Activated CD8-positive, alpha-beta memory T cell treated with anti-CD3 and anti-CD28 coated beads for 1 hour (primary cell): ENCODE results near the gene SRGAP1.
"Not testable (repeated sequence)": the region's sequence is repeated elsewhere in the genome, so short reads cannot be mapped to it uniquely, and the experiment has no call there.

Experiments
- DNase-seq, 2 donors: peaks; one replicate each; pipeline ENCODE4 v3.0.0-alpha.2; 2020; ENCODE audit warnings: low read depth in 1 of 2; ENCODE audit errors: extremely low read depth in 1 of 2

Gene SRGAP1

DNA sequence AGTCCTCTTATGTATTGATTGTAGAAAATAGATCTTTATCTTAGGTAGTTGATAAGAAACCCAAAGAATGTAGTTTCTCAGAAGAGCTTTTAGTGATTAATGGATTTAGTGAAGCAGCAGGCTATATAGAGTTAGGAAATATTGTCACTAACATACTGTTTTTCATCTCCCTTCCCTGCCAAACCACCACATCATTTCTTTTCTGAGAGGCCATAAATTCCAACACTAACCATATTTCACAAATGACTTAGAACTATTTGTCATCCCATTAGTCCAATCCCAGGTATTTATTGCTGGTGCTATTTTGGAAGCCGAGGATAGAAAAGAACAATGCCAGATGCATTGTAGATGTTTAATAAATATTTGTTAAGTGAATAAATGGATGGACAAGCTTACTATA, 191.9 kb downstream of the SRGAP1 start:
- DNase-seq, result no peak

DNA sequence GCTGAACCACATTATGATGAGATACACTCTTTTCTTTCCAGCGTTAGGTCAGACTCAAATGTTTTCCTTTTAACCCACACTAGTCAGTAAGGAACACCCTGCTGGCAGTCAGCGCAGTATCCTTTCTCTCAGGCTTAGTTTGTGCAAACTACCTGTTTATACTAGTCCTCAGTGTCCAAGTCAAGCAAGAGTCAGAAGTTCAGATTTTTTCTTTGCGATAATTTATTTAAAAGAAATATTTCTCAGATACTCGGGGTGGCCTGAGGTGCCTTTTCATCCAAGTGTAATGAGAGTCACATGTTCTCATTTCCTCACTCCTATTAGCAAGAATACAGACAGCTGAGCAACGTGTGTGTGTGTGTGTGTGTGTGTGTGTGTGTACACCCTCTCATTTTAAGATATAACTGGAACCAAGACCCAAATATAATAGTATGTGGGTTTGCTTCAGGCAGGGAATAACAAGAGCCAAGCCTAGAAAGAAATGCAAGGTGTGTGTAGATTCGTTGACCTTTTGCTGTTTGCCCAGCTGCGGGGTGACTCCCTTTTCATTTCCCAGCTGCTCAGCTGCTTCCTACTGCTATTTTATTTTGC, 194.9 kb downstream of the SRGAP1 start:
- DNase-seq, result no peak

DNA sequence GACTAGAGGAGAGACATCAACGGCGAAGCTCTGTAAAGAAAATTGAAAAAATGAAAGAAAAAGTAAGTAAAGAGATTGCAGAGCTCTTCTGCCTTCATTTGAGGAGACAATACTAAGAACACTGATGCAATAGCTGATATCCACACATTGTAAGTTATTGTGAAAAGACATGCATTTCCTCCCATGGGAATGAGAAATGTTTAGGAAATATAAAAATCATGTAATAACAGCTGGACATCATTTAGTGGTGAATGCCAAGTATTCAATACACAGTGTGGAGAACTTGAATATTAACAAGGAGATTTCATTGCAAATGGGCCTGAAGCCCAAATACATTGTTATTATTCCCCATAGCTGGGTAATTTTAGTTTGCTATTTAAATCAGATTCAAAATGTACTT, 198.4 kb downstream of the SRGAP1 start:
- DNase-seq, result no peak

DNA sequence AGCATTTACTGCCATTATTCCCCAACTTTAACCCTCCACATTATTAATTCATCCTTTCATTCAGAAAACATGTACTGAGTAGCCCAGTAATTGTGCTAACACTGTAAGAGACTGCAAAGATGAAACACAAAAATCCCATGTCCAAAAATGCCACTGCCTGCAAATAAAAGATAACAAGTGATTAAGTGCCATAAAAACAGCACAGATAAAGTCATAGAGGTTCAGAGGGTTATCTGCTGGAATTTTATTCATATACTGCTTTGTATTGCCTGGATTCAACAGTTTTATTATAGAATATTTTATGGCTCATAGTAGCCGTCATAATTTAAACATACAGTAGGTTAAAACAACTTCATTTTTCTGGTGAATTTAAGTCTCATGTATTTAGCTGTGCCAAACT, 199.7 kb downstream of the SRGAP1 start:
- DNase-seq, result no peak

DNA sequence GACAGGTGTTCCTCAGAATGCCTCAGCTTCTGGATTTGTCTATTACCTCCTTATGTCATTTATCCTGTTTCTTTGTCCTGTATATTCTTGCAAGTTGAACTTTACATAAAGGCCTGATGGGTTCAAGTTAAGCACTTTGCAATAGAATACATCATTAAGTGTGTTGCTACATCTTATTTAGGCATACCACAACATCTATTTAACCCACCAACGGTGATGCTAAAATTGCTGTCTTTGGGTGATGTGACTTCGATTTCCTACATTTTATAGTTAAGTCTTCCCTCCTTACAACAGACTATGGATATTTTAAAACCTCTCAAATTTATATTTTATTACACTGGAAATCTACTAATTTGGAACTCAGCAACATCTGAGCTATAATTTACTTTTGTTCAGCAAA, 206.6 kb downstream of the SRGAP1 start:
- DNase-seq, result no peak

DNA sequence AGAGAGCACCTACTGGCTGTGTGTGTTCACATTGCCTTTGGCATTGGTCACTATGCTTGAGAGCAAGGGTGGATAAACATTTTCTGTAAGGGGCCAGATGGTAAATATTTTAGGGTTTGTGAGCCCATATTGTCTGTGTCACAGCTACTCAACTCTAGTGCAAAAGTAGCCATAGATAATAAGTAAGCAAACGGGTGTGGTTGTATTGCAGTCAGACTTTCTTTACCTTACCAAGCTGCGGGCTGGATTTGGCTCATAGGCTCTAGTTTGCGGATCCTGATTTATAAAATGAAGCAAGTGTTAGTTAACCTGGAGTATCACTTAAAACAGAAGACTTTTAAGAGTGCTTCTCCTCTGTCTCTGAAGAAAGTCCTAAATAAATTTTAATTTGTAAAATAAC, 208.6 kb downstream of the SRGAP1 start:
- DNase-seq, result no peak

DNA sequence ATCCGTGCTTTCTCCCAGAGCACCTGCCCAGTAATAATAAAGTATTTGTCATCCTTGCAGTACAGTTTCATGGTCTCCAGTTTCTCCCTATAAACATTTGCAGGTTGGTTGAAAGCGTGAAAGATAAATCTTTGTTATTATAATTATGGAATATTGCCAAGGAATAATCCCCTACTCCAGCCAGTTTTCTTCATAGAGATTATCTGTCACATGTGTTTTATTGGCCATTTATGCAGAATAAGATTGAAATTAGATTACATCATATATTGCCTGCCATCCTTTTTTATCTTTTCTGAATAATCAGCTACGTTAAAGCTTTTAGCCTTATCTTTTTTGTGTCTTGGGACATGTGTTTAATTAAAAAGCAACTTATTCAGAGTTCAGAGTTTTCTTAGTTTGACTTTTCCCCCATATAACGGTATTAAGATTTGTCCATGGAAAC, 209.6 kb downstream of the SRGAP1 start:
- DNase-seq, result no peak

DNA sequence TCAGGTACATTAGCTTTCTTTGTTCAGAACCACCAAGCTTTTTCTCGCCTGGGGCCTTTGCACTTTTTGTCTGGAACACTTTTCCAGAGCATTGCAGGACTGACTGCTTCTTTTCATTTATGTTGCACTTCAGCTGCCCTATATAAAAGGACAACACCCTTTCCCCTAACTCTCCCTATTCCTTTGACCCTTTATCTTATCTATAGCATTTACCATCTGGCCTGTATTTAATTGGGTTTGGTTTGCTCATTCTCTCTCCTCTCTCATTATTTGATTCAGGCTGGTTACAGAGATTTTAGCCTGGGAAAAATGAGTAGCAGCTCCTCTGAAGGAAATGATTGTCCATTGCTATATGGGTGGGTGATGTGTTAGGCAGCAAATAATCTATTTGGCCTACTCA, 212.2 kb downstream of the SRGAP1 start:
- no peak for DNase-seq

DNA sequence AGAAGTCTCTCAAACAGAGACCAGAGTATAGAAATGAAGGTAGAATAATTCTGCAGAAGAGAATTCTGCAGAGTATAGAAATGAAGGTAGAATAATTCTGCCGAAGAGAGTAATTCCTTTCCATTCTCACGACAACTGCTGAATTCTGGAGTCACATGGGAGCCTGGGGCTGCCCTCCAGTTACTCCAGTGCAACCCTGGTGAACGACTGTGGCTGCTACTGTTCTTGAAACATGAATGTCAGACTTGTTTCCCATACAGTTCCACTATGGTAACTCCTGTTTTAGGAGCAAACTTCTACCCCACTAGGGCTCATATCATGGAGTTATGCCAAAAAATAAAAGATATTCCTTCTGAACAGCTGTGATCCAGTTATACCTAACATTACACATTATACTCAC, 213.2 kb downstream of the SRGAP1 start:
- no peak for DNase-seq

DNA sequence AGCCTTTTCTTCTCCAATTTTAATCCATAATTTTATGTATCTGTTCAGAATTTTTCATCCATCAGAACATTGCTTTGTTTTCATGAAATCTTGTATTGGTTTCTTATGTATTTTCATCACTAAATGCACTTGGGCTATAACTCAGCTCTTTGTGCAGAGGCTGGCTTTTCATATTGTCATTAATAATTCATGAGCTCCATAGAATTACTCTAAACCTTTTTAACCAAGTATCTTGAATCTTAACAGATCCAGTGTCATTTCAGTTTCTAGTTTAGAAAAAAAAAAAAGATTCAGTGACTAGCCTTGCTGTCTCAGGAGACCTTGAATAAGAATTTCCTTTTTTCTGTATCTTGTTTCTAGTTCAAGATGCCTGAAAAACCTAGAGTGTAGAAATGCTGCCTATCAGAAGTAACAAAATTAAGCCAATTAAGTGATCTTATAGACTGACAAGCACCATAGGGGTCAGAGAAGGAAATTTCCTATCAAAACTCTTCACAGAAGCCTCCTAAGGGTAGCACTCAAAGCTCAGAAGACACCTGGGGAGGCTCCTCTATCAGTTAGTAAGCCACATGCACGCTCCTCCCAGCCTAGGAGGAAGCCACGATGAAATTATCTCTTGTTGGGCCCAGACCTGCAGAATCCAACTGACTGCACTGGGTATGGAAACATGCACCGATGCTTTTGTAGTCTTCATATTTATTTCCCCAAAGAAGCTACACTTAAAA, 214.2 kb downstream of the SRGAP1 start:
- DNase-seq, result no peak

DNA sequence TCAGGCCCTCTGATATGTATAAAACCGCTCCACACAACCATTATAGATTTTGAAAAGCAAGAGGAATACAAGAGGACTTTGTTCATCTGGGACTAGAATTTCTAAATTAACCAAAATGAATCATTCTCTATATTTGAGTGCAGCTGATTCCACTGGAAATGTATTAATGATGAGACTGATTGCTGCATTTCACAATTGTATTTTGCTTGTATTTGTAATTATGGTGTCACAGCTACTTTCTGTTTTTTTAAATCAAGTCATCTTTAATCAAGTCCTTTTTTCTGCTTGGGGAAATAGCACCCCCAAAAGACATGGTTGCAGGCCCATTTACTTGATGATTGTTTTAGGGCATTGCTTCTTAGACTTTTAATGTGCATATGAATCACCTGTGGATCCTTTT, 215.2 kb downstream of the SRGAP1 start:
- DNase-seq, result no peak

DNA sequence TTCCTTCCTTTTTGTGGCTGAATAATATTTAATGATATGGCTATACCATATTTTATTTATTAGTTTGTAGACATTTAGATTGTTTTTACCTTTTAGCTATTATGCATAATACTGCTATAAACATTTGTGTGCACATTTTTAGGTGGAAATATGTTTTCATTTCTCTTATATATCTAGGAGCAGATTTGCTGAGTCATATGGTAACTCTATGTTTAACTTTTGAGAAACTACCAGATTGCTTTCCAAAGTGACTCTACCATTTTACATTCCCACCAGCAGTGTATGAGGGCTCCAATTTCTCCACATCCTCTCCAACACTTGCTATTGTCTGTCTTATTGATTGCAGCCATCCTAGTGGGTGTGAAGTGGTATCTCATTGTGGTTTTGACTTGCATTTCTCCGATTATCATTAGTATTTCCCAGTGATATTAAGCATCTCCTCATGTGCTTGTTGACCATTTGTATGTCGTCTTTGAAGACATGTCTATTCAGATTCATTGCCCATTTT, 217.4 kb downstream of the SRGAP1 start:
- DNase-seq, result no peak

DNA sequence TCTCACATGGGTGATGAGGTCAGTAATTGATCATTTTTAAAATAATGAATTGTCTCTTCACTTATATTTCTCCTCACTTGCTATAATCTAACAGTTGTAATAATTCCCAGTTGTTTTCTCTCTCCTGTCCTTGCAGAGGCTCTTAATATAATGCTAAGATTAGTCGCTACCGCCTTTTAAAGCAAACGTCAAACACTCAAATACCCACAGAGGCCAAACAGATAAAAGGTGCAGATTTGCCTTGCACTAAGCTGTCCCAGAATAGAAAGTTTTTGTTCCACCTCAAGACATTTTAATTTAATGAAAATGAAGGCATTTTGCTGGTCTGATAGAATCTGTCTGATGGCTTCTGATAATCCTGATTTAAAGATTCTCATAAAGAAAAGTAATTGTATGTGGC, 218.6 kb downstream of the SRGAP1 start:
- DNase-seq, result no peak

DNA sequence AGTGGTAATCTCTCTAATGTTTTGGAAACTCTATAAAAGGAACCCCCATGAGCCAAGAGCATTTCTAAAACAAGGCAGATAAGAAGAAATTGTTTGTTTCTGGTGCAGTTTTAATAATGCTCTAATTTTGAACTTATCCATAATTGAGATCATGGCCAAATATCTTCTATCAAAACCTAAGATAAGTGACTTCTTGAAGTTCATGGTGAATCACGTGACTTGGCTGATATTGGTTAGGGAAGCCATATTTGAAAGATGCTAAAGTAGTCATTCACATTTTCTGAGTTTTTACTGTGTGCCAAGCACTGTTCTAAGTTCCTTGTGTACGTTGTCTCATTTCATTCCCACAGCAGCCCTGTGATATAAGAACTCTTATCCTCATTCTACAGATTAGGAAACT, 219.7 kb downstream of the SRGAP1 start:
- DNase-seq, result no peak

DNA sequence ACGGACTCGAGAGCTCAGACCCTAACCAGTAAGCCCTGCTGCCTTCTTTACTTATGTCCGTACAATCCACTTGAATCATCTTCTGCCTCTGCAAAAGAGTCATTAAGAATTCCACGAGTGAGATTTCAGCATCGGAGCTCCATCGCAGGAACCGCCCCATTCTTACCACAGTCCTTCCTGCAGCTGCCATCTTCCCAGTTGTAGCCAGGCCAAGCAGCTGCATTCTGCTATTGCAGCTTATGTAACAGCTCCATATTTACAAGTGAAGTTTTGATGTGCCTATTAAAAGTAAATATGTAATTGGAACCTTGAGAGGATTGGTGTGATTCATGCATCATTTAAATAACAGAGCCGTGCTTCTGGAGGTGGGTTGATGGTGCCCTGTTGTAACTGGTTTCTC, 220.2 kb downstream of the SRGAP1 start:
- no peak for DNase-seq

DNA sequence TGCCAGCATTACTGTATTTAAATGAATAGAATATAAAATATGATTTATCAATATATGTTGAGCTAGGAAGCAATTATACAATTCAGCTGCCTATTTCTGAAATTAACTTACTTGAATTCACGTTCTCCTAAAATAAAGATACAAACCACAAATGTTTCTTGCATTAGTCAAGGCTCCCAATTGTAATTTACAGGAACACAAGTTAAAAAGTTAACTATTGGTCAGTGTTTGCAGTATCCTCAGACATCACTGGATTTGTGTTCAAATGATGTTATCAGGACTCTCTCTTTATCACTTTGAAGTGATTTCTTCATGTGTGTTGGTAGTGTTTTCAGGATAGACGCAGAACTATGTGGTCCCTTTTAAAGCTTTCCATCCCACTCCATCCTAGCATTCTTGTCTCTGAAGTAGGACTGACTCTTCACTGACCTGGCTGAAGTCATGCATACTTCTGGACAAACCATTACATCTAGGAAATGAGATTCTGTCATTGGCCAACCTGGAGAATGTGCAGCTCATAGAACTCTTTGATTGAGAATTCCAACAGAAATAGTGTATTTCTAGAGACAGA, 221.5 kb downstream of the SRGAP1 start:
- DNase-seq, result no peak

DNA sequence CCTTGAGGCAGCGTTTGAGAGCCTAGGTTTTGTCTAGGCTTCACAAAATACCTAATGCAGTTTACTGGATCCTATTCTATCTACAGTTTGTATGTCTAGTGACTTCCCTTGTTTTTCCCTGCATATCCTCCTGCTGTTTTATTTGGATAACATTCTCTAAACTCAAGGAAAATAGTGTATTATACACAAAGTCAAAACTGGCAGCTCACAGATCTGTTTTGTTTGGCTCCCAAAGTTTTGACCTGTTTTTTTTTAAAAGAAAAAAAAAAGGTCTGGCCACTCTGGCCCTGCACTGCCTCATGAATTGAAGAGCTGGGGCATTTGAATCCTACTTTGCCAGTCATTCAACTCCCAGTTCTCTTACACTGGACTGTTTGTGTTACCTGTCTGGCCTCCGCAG, 222.3 kb downstream of the SRGAP1 start:
- no peak for DNase-seq

DNA sequence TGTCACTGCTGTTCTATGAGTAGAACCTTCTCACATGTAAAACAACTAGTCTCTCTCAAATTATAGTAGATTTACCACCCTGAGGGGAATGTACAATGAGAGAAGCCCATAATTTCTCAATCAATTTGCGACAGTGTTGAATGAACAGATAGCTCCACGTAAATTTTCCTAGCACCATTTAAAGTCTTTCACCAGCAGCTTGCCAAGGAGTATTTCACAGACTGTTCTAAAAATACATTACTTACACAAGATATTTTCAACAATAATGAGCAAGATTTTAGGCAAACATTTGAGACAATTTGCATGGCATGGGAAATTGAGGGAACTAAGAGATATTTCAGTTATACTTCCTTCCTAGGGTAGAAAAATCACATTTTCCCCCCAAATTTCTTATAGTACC, 226.0 kb downstream of the SRGAP1 start:
- no peak for DNase-seq

DNA sequence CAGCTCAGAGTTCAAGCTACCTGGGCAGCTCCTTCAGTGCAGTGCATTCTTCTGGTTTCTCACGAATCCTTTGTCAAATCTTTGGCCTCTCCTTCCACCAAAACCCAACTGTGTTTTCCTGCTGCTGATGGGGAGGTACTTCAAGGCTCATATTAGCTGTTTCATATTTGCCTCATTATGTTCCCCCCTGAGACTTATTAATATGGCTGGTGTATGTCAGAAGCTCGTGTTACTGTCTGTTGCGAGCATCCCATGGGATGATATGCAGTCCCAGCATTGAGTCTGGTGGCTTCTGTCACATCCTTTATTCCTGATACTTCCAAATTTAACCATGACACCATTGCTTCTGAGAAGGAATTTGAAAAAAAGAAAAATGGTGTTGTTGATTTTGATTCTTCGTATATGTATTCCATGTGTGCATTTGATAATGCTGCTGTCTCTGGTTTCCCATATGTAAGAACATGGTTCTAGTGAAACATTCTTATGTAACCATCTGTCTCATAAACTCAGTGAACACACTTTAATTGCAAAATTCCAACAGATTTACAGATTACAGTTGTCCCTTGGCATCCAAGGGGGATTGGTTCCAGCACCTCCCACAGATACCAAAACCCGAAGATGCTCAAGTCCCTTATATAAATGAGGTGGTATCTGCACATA, 228.5 kb downstream of the SRGAP1 start:
- no peak for DNase-seq

DNA sequence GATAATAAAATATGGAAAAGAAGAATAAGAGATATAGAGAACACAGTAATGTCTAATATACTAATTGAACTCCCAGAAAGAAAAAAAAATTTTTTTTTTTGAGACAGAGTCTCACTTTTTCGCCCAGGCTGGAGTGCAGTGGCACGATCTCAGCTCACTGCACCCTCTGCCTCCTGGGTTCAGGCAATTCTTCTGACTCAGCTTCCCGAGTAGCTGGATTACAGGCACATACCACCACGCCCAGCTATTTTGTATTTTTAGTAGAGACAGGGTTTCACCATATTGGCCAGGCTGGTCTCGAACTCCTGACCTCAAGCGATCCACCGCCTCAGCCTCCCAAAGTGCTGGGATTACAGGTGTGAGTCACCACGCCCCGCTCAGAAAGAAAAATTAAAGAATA, 232.1 kb downstream of the SRGAP1 start:
- not testable (repeated sequence) for DNase-seq

DNA sequence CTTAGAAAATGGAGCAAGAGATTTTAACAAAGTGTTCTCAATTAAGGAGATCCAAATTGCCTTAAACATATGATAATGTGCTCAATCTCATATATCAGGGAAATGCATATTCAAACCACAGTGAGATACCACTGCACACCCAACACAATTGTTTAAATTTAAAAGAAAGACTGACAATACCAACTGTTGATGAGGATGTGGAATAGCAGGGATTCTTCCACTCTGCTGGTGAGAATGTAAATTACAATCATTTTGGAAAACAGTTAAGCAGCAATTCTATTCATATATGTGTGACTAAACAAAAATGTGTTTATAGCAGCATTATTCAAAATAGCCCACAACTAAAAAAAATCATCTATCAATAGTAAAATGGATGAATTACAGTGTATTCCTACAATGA, 233.4 kb downstream of the SRGAP1 start:
- DNase-seq, result no peak
